ENCODE results near the gene NCAPD3.

DNA sequence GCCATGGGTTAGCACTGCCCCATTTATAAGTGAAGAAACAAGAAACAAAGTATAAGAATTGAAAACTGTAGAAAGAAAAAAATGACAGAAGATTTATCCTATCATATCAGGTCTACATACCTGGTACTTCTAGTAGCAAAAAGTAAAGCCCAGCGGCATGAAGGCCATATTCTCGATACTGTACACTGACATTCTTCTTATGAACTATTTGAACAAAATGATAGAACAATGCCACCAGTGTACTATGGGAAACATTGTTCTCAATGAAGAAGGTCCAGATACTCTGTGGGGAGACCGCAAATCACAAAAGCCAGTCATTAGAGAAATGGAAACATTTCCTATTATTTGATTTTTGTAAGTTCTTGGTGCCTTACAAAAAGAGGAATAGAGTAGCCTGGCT is 7.0 kb downstream of the NCAPD3 start:
- TF ChIP-seq, protein P1, sequence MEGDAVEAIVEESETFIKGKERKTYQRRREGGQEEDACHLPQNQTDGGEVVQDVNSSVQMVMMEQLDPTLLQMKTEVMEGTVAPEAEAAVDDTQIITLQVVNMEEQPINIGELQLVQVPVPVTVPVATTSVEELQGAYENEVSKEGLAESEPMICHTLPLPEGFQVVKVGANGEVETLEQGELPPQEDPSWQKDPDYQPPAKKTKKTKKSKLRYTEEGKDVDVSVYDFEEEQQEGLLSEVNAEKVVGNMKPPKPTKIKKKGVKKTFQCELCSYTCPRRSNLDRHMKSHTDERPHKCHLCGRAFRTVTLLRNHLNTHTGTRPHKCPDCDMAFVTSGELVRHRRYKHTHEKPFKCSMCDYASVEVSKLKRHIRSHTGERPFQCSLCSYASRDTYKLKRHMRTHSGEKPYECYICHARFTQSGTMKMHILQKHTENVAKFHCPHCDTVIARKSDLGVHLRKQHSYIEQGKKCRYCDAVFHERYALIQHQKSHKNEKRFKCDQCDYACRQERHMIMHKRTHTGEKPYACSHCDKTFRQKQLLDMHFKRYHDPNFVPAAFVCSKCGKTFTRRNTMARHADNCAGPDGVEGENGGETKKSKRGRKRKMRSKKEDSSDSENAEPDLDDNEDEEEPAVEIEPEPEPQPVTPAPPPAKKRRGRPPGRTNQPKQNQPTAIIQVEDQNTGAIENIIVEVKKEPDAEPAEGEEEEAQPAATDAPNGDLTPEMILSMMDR (IDR thresholded peaks at IDR 0.05): no peak
- no peak for TF ChIP-seq EP300 (IDR thresholded peaks at IDR 0.05)

All from ovary (tissue), 3 donors.